ENCODE measurements around the gene SUN3.

Gene SUN3

DNA sequence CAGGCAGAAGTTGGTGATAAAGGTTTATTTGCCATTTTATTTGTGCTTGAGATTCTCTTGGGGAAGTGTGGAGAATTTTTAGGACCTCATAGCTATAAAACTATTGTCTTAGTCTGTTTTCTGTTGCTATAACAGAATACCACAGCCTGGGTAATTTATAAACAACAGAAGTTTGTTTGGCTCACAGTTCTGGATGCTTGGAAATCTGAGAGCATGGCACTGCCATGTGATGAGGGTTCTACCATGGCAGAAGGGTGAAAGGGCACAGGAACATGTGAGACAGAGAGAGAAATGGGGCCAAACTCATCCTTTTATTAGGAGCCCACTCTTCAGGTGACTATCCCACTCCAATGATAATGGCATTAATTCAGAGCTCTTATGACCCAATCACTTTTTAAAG is 12.3 kb downstream of the SUN3 start:
- in situ Hi-C loops (cut with MboI; ENCODE audit: low pct_unique_long_range_greater_than_20kb, low sequenced_read_pairs, unreplicated experiment) = no loop called here
- no peak for DNase-seq (ENCODE audit: low spot score)
- TF ChIP-seq CTCF (IDR thresholded peaks at IDR 0.05; ENCODE audit: extremely low read depth, insufficient read depth, missing control alignments) = no peak

DNA sequence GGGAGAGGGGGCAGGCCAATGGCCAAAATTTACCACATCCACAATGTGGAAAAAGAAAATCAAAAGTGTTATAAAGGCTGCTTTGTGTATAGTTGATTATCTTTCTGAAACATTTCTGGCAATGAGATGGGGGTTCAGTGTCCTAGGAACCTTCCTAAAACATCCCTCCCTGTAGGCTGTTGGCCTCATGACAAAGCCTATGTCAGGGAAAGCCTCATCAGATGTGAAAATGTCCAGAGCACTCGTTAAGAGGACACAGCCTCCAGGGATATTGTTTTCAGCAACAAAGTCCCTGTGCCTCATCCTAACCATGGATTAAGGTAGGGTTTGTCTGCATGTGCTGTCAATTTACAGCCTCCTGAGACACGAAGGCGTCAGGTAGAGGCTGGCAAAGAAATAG is 17.0 kb downstream of the SUN3 start:
- TF ChIP-seq CTCF (IDR thresholded peaks at IDR 0.05; ENCODE audit: extremely low read depth, insufficient read depth, missing control alignments) = no peak
- in situ Hi-C loops (cut with MboI; ENCODE audit: low pct_unique_long_range_greater_than_20kb, low sequenced_read_pairs, unreplicated experiment) = no loop called here
- DNase-seq (ENCODE audit: low spot score) = no peak

GRCh38 chr7:48011323-48011722 is 17.6 kb downstream of the SUN3 start:
- DNase-seq (ENCODE audit: low spot score) = no peak
- no peak for TF ChIP-seq CTCF (IDR thresholded peaks at IDR 0.05; ENCODE audit: extremely low read depth, insufficient read depth, missing control alignments)
- in situ Hi-C loops (cut with MboI; ENCODE audit: low pct_unique_long_range_greater_than_20kb, low sequenced_read_pairs, unreplicated experiment) = no loop called here

DNA sequence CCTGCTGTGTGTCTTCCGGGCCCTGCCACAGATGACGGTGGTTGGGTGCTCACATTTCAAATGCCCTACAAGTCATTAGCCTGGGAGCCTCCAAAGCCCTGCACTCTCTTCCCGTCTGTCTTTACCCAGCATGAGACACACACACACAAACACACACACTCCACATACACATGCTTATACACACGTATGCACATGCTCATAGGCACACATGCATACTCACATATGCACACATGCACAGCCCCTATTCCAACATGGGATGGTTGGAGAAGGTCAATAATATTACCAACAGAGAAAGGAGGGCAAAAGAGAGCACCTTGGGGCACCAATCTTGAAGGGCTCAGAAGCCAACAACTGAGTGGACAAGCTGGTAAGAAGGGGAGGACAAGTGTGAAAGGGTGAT is 19.0 kb downstream of the SUN3 start:
- in situ Hi-C loops (cut with MboI; ENCODE audit: low pct_unique_long_range_greater_than_20kb, low sequenced_read_pairs, unreplicated experiment) = no loop called here
- no peak for TF ChIP-seq CTCF (IDR thresholded peaks at IDR 0.05; ENCODE audit: extremely low read depth, insufficient read depth, missing control alignments)
- no peak for DNase-seq (ENCODE audit: low spot score)

DNA sequence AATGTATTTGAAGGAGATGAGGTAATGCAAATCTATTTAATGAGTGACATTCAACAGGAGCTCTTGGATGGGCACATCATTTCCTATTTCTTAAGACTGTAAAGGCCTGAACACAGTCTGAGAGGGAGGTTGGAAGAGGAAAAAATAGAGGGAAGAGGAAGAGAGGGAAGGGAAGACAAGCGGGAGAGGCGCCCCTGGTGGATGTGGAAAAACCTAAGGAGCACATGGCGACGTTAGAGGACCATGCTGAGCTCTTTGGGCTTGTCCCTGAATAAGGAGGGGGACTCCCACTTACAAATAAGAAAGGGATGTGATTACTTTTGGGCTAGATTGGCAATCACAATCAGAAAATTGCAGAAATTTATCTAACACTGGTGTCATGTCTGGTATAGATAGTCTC is 19.6 kb downstream of the SUN3 start:
- DNase-seq (ENCODE audit: low spot score) = no peak
- in situ Hi-C loops (cut with MboI; ENCODE audit: low pct_unique_long_range_greater_than_20kb, low sequenced_read_pairs, unreplicated experiment) = no loop called here
- no peak for TF ChIP-seq CTCF (IDR thresholded peaks at IDR 0.05; ENCODE audit: extremely low read depth, insufficient read depth, missing control alignments)

DNA sequence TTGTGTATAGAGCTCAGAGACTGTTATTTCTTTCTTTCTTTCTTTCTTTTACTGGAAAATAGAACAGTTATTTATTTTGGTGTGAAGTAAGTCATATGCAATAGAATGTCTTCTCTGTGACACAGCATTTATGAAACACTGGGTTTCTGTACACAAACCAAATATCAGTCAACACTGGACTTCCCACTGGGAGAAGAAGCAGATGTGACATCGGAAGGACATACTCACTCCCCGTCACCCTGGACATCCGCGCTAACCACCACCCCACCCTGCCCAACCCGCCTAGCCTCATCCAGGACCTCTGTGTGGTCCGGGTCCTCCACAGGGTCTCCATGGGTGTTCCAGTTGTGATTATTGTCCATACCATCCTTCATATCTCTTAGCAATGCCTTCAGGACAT is 22.0 kb downstream of the SUN3 start:
- no peak for TF ChIP-seq CTCF (IDR thresholded peaks at IDR 0.05; ENCODE audit: extremely low read depth, insufficient read depth, missing control alignments)
- no peak for DNase-seq (ENCODE audit: low spot score)
- in situ Hi-C loops (cut with MboI; ENCODE audit: low pct_unique_long_range_greater_than_20kb, low sequenced_read_pairs, unreplicated experiment) = no loop called here

- no peak for TF ChIP-seq CTCF (IDR thresholded peaks at IDR 0.05; ENCODE audit: extremely low read depth, insufficient read depth, missing control alignments)
- DNase-seq (ENCODE audit: low spot score) = no peak
- in situ Hi-C loops (cut with MboI; ENCODE audit: low pct_unique_long_range_greater_than_20kb, low sequenced_read_pairs, unreplicated experiment) = no loop called here
Observed at GRCh38 chr7:48004638-48005037, 24.3 kb downstream of the SUN3 start.
